Measurements from ENCODE around the gene LBX1. TPM values are rescaled to one million over a fixed set of nuclear protein-coding genes. Genes with fewer than 3 reads are reported as not detected.

The LBX1 gene
- total RNA-seq, 3 donors from 2014 or later (not counting 1 experiment from before 2014, with no cell fraction given), result not detected

GRCh38 chr10:101221963-101222531, 7.2 kb downstream of the LBX1 start:
- no peaks in the 10 kb centered on the region for H3K36me3 ChIP-seq (ENCODE audit: control insufficient read depth, insufficient read depth, low read length)
- ATAC-seq (no peak), DNase-seq (no peak)
- peaks cover 53% of the 10 kb centered on the region for H3K27me3 ChIP-seq (ENCODE audit: control insufficient read depth, insufficient read depth, low read length)
- no peak overlapping the region for H3K27ac ChIP-seq (ENCODE audit: low read length)
- Mint-ChIP-seq H3K36me3 (no peaks in the 10 kb centered on the region), H3K27ac (no peak overlapping the region), H3K4me1 (peaks cover 17 to 26% of the 10 kb centered on the region in 2 donors), H3K4me3 (no peak overlapping the region), H3K27me3 (ENCODE audit: low read depth in 2 of 2) (peaks cover 79 to 82% of the 10 kb centered on the region in 2 donors), H3K9me3 (no peaks in the 10 kb centered on the region)
- H3K9me3 ChIP-seq (ENCODE audit: control insufficient read depth, insufficient read depth, low read length), result no peaks in the 10 kb centered on the region
- H3K4me3 ChIP-seq (ENCODE audit: low read length), result no peak overlapping the region
- H3K4me1 ChIP-seq (ENCODE audit: control insufficient read depth, insufficient read depth, low read length), result peaks cover 37% of the 10 kb centered on the region
- 12% methylated on average over 9 of the region's 9 CpGs for WGBS (ENCODE audit: insufficient coverage)
- intact Hi-C loops (cut with micrococcal nuclease), result no loop called here
- no peak for TF ChIP-seq CTCF (IDR thresholded peaks at IDR 0.05)

GRCh38 chr10:101221549-101221948, 7.7 kb downstream of the LBX1 start:
- Mint-ChIP-seq H3K27me3 (ENCODE audit: low read depth in 2 of 2) (peaks cover 80 to 84% of the 10 kb centered on the region in 2 donors), H3K4me1 (peaks cover 18 to 23% of the 10 kb centered on the region in 2 donors), H3K4me3 (no peak overlapping the region), H3K9me3 (no peaks in the 10 kb centered on the region), H3K36me3 (no peaks in the 10 kb centered on the region), H3K27ac (no peak overlapping the region)
- Histone ChIP-seq H3K9me3 (ENCODE audit: control insufficient read depth, insufficient read depth, low read length) (no peaks in the 10 kb centered on the region), H3K27me3 (ENCODE audit: control insufficient read depth, insufficient read depth, low read length) (peaks cover 56% of the 10 kb centered on the region), H3K4me3 (ENCODE audit: low read length) (no peak overlapping the region), H3K27ac (ENCODE audit: low read length) (no peak overlapping the region), H3K4me1 (ENCODE audit: control insufficient read depth, insufficient read depth, low read length) (peaks cover 33% of the 10 kb centered on the region), H3K36me3 (ENCODE audit: control insufficient read depth, insufficient read depth, low read length) (no peaks in the 10 kb centered on the region)
- no peak for ATAC-seq
- intact Hi-C loops (cut with micrococcal nuclease), result no loop called here
- no peak for TF ChIP-seq CTCF (IDR thresholded peaks at IDR 0.05)
- DNase-seq, result no peak
- 28% methylated on average over 5 of the region's 5 CpGs for WGBS (ENCODE audit: insufficient coverage)

GRCh38 chr10:101219946-101220451, 9.3 kb downstream of the LBX1 start:
- Mint-ChIP-seq H3K27me3 (ENCODE audit: low read depth in 2 of 2) (peaks cover 72 to 76% of the 10 kb centered on the region in 2 donors), H3K4me1 (peaks cover 9 to 13% of the 10 kb centered on the region in 2 donors), H3K9me3 (no peaks in the 10 kb centered on the region), H3K27ac (no peak overlapping the region), H3K36me3 (no peaks in the 10 kb centered on the region), H3K4me3 (no peak overlapping the region)
- H3K27ac ChIP-seq (ENCODE audit: low read length), result no peak overlapping the region
- H3K36me3 ChIP-seq (ENCODE audit: control insufficient read depth, insufficient read depth, low read length), result no peaks in the 10 kb centered on the region
- no peaks in the 10 kb centered on the region for H3K9me3 ChIP-seq (ENCODE audit: control insufficient read depth, insufficient read depth, low read length)
- TF ChIP-seq CTCF (IDR thresholded peaks at IDR 0.05), result no peak
- ATAC-seq, result no peak
- WGBS (ENCODE audit: insufficient coverage), result 38% methylated on average over 3 of the region's 3 CpGs
- peaks cover 30% of the 10 kb centered on the region for H3K4me1 ChIP-seq (ENCODE audit: control insufficient read depth, insufficient read depth, low read length)
- intact Hi-C loops (cut with micrococcal nuclease), result no loop called here
- H3K27me3 ChIP-seq (ENCODE audit: control insufficient read depth, insufficient read depth, low read length), result peaks cover 55% of the 10 kb centered on the region
- H3K4me3 ChIP-seq (ENCODE audit: low read length), result no peak overlapping the region
- no peak for DNase-seq
